Breast epithelium (tissue), 4 donors: ENCODE results near the gene EEF1AKMT3. TPM values are rescaled to one million over a fixed set of nuclear protein-coding genes. Genes with fewer than 3 reads are reported as not detected.

Experiments
- DNase-seq, 2 donors: peaks; one replicate each; pipeline ENCODE4 v3.0.0-alpha.2; 2019; ENCODE audit warnings: low spot score in 2 of 2
- H3K27ac ChIP-seq, 2 donors: fragments of 200-600 bp; sonication (generic) in 1 of 2; one replicate each; pipeline ENCODE4 v1.5.1; 2016 to 2019; ENCODE audit warnings: mild to moderate bottlenecking in 1 of 2
- H3K27me3 ChIP-seq, 2 donors: fragments of 200-600 bp; sonication (generic) in 1 of 2; one replicate each; pipeline versions ENCODE4 v1.5.1 to v1.6.0; 2017 to 2019; ENCODE audit warnings: control low read depth in 1 of 2, mild to moderate bottlenecking in 1 of 2
- H3K36me3 ChIP-seq: fragments of 200-600 bp; one replicate; pipeline ENCODE4 v1.5.1; 2019
- H3K4me1 ChIP-seq, 2 donors: fragments of 200-600 bp; sonication (generic); one replicate each; pipeline ENCODE4 v1.5.1; 2016 to 2019; ENCODE audit warnings: control low read depth in 1 of 2
- H3K4me3 ChIP-seq, 3 donors: fragments of 200-600 bp; sonication (generic); 1 replicate in 2 of 3; 2 replicates in 1 of 3; pipeline ENCODE4 v1.5.1; 2016 to 2019; ENCODE audit warnings: mild to moderate bottlenecking in 3 of 3, moderate library complexity in 2 of 3
- H3K9me3 ChIP-seq, 2 donors: fragments of 200-600 bp; sonication (generic) in 1 of 2; one replicate each; pipeline ENCODE4 v1.5.1; 2016 to 2019; ENCODE audit warnings: control low read depth in 1 of 2
- POLR2A ChIP-seq: fragments of 450-650 bp; IDR thresholded peaks from one replicate; pipeline ENCODE4 v1.6.1; 2016; ENCODE audit warnings: antibody characterized with exemption, mild to moderate bottlenecking, moderate library complexity
- POLR2AphosphoS5 ChIP-seq, 3 donors: sonication (generic); formaldehyde crosslinking; IDR thresholded peaks; one replicate each; pipeline ENCODE4 v1.6.1; 2017; ENCODE audit warnings: antibody characterized with exemption in 3 of 3
- intact Hi-C: fragments of 100-400 bp; cut with DNase I; formaldehyde crosslinking; loops from one replicate; pipeline ENCODE4 v1.15.1; 2023; ENCODE audit warnings: low total_unique reads
- total RNA-seq, 3 donors: library from RNA; depleted of rRNA; stranded (reverse); fragments of >200 nt; gene quantifications; one replicate each; pipeline ENCODE4 v1.1.0, GENCODE V29; 2016
- TF ChIP-seq, protein P1 (sequence below), 3 donors: fragments of 450-650 bp; IDR thresholded peaks; one replicate each; pipeline ENCODE4 v1.5.1; 2016 to 2017; ENCODE audit warnings: antibody characterized with exemption in 3 of 3, mild to moderate bottlenecking in 3 of 3, moderate library complexity in 3 of 3

The EEF1AKMT3 gene
- total RNA-seq, 3 donors from 2014 or later, result 15.7 to 18.1 (median 16.5) TPM

DNA sequence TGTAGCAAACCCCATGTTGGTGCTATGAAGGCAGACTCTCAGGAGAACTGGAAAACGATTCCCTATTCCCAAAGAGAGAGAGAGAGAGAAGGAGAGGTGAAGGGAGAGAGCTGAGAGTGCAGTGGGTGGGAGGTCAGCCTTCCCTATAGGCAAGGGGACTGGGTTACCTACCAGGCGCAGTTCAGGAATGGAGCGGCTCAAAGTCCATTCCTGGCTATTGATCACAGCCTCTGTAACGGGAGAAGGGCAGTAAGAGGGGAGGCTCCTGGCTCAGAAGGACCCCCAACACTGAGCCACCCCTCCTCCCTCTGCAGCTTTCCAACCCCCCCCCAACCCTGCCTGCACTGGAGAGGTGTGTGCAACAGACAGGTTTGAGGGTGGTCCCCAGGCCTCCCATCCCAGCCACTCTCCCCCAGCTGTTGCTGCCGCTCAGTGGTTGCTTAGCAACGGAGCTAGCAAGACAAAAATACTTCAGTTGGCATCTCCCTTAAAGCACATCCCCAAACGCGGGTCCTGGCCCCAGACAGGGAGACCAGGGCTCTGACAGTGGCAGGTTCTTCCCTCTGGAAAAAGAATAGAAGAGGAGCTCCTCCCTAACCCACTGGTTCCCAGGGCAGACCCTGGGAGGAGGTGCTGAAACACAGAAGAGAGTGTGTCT lies 37.1 kb upstream of the EEF1AKMT3 start:
- peaks cover 9 to 15% of the 10 kb centered on the region in 2 donors for H3K4me1 ChIP-seq
- intact Hi-C loops, result no loop called here
- H3K27me3 ChIP-seq, result peaks cover 17 to 41% of the 10 kb centered on the region in 2 donors
- DNase-seq, result no peak
- peak overlapping the region in 2 of 3 donors; percentile 44 to 67 for H3K4me3 ChIP-seq
- TF ChIP-seq, protein P1, sequence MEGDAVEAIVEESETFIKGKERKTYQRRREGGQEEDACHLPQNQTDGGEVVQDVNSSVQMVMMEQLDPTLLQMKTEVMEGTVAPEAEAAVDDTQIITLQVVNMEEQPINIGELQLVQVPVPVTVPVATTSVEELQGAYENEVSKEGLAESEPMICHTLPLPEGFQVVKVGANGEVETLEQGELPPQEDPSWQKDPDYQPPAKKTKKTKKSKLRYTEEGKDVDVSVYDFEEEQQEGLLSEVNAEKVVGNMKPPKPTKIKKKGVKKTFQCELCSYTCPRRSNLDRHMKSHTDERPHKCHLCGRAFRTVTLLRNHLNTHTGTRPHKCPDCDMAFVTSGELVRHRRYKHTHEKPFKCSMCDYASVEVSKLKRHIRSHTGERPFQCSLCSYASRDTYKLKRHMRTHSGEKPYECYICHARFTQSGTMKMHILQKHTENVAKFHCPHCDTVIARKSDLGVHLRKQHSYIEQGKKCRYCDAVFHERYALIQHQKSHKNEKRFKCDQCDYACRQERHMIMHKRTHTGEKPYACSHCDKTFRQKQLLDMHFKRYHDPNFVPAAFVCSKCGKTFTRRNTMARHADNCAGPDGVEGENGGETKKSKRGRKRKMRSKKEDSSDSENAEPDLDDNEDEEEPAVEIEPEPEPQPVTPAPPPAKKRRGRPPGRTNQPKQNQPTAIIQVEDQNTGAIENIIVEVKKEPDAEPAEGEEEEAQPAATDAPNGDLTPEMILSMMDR (IDR thresholded peaks at IDR 0.05), result no peak
- TF ChIP-seq POLR2A (no peak), POLR2AphosphoS5 (IDR thresholded peaks at IDR 0.05) (no peak)
- H3K36me3 ChIP-seq, result no peaks in the 10 kb centered on the region
- H3K27ac ChIP-seq, result no peak overlapping the region
- no peaks in the 10 kb centered on the region for H3K9me3 ChIP-seq

DNA sequence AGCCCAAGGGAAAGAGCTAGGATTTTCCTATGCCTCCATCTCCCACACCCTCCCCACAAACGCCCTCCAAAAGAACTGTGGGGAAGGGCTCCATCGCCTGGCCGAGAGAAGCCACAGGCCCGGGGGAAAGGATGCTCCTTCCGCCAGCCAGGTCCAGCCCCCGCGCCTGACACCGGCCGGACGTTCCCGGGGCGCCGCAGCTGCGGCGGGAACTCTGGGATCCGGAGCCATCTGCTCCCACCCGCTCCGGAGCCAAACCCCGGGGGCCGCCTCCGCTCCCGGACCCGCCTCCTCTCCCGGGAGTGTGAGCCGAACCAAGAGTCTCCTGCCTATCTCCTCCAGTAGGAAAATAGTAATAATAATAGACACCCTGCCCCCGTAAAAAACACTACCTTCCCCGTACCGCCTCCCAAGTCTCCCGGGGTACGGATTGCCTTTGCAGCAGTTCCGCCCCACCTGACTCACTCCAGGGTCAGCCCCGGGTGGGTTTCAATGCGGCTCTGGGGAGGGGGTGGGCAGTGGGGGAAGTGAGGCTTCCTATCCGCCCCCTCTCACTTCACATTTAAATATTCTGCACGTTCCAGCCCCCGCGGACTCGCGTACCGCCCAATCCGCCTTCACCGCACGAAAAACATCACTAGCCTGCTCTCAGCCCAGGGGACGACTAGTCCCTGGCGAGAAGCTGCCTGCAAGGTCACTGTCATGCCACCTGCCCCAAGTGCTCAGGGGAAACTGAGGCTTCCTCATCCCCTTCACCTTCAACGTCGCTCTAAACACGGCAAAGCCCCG lies 36.3 kb upstream of the EEF1AKMT3 start:
- TF ChIP-seq POLR2A, result no peak
- TF ChIP-seq, protein P1 (IDR thresholded peaks at IDR 0.05), result no peak
- TF ChIP-seq POLR2AphosphoS5 (IDR thresholded peaks at IDR 0.05), result no peak
- Histone ChIP-seq H3K4me1 (peaks cover 9 to 15% of the 10 kb centered on the region in 2 donors), H3K4me3 (peak overlapping the region; percentile 1 to 67 (median 44)), H3K36me3 (no peaks in the 10 kb centered on the region), H3K27me3 (peaks cover 17 to 41% of the 10 kb centered on the region in 2 donors), H3K27ac (no peak overlapping the region), H3K9me3 (no peaks in the 10 kb centered on the region)
- no peak for DNase-seq
- intact Hi-C loops, result no loop called here

DNA sequence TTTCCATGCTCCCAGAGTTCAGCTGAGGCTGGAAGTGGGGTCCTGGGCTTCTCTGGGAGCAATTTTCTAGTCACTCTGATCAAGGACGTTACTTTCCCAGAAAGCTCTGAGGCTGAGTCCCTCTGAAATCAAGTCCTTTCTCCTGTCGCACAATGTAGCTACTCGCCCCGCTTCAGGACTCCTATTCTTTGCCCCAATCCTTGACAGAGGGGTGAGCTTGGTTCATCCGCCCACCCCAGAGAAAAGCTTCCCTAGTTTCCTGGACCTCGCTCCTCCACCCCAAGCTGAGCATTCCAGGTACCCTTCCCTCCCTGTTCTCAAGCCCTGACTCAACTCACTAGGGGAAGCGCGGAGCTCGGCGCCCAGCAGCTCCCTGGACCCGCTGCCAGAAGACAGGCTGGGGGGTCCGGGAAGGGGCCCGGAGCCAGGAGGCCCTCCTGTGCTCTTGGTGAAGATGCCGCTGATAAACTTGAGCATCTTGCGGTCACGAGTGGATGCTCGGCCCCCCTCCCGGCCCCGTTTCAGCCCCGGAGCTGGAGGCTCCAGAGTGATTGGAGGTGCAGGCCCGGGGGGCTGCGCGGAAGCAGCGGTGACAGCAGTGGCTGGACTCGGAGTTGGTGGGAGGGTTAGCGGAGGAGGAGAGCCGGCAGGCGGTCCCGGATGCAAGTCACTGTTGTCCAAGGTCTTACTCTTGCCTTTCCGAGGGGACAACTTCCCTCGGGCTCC lies 35.5 kb upstream of the EEF1AKMT3 start:
- intact Hi-C loops, result no loop called here
- TF ChIP-seq POLR2A, result no peak
- TF ChIP-seq POLR2AphosphoS5 (IDR thresholded peaks at IDR 0.05), result no peak
- TF ChIP-seq, protein P1 (IDR thresholded peaks at IDR 0.05), result no peak
- Histone ChIP-seq H3K27me3 (peaks cover 17 to 41% of the 10 kb centered on the region in 2 donors), H3K4me3 (peak overlapping the region in 2 of 3 donors; percentile 44 to 67), H3K9me3 (no peaks in the 10 kb centered on the region), H3K4me1 (peaks cover 9 to 15% of the 10 kb centered on the region in 2 donors), H3K27ac (no peak overlapping the region), H3K36me3 (no peaks in the 10 kb centered on the region)
- DNase-seq, result no peak

DNA sequence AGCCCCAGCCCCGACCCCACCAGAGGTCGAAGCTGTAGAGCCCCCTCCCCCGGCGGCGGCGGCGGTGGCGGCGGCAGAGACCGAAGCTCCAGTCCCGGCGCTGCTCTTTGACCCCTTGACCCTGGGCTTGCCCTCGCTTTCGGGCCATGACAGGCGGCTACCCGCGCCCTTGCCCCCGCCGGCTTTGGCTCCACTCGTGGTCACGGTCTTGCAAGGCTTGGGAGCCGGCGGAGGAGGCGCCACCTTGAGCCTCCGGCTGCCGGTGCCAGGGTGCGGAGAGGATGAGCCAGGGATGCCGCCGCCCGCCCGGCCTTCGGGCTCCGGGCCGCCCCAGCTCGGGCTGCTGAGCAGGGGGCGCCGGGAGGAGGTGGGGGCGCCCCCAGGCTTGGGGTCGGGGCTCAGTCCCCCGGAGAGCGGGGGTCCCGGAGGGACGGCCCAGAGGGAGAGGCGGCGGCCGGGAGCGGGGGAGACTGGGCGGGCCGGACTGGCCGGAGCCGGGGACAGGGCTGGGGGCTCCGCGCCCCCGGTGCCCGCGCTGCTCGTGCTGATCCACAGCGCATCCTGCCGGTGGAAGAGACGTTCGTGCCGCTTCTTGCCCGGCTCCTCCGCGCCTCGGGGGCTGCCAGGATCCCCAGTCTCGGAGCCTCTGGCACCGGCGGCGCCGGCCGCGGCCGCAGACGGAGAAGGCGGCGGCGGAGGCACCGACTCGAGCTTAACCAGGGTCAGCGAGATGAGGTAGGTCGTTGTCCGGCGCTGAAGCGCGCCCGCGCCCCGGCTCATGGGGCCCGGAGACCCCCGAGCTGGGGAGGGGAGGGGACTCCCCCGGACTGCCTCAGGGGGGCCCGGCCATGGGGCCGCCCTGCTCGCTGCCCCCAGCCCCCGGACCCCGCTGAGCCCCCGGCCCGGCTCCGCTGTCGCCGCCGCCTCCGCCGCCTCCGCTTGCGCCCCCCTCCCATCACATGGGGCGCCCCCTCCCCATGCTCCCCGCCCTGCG lies 34.6 kb upstream of the EEF1AKMT3 start:
- intact Hi-C loops, result no loop called here
- TF ChIP-seq, protein P1 (IDR thresholded peaks at IDR 0.05), result peak in 1 of 3 donors; percentile 14
- no peak for TF ChIP-seq POLR2AphosphoS5 (IDR thresholded peaks at IDR 0.05)
- H3K36me3 ChIP-seq, result no peaks in the 10 kb centered on the region
- DNase-seq, result no peak
- no peak overlapping the region for H3K27ac ChIP-seq
- H3K4me3 ChIP-seq, result peak overlapping the region; percentile 29 to 67 (median 44)
- H3K9me3 ChIP-seq, result no peaks in the 10 kb centered on the region
- H3K4me1 ChIP-seq, result peaks cover 9 to 15% of the 10 kb centered on the region in 2 donors
- peaks cover 17 to 41% of the 10 kb centered on the region in 2 donors for H3K27me3 ChIP-seq
